HG02588 (cell line): ENCODE results near the gene SNX18.

Experiments used
- ATAC-seq: cut with Tn5 transposase; IDR thresholded peaks from one replicate; pipeline ENCODE4 v1.9.1; 2021; ENCODE audit warnings: mild to moderate bottlenecking, moderate library complexity; ENCODE audit not compliant: unreplicated experiment

The SNX18 gene

GRCh38 chr5:54540286-54540685, 22.7 kb downstream of the SNX18 start:
- ATAC-seq: no peak

GRCh38 chr5:54541823-54542783, 24.5 kb downstream of the SNX18 start:
- no peak for ATAC-seq

GRCh38 chr5:54544044-54544443, 26.5 kb downstream of the SNX18 start:
- ATAC-seq: no peak

GRCh38 chr5:54545796-54546195, 28.2 kb downstream of the SNX18 start:
- ATAC-seq: no peak

GRCh38 chr5:54547711-54548250, 30.2 kb downstream of the SNX18 start:
- ATAC-seq: no peak

GRCh38 chr5:54548565-54548964, 31.0 kb downstream of the SNX18 start:
- ATAC-seq: no peak

- ATAC-seq: no peak
Measured at GRCh38 chr5:54551292-54551691, 33.7 kb downstream of the SNX18 start.

- no peak for ATAC-seq
Measured at GRCh38 chr5:54551926-54552325, 34.4 kb downstream of the SNX18 start.

GRCh38 chr5:54552446-54552845, 34.9 kb downstream of the SNX18 start:
- ATAC-seq: no peak

GRCh38 chr5:54553659-54554207, 36.2 kb downstream of the SNX18 start:
- no peak for ATAC-seq

GRCh38 chr5:54556141-54556540, 38.6 kb downstream of the SNX18 start:
- no peak for ATAC-seq

- no peak for ATAC-seq
Measured at GRCh38 chr5:54558362-54558761, 40.8 kb downstream of the SNX18 start.

GRCh38 chr5:54561651-54562050, 44.1 kb downstream of the SNX18 start:
- ATAC-seq: no peak

GRCh38 chr5:54563083-54563761, 45.7 kb downstream of the SNX18 start:
- ATAC-seq: no peak

GRCh38 chr5:54567996-54568395, 50.4 kb downstream of the SNX18 start:
- ATAC-seq: no peak

GRCh38 chr5:54570916-54571315, 53.4 kb downstream of the SNX18 start:
- no peak for ATAC-seq

- ATAC-seq: no peak
Measured at GRCh38 chr5:54571462-54571861, 53.9 kb downstream of the SNX18 start.

GRCh38 chr5:54573812-54574489, 56.4 kb downstream of the SNX18 start:
- ATAC-seq: no peak

- ATAC-seq: no peak
Measured at GRCh38 chr5:54577528-54577927, 60.0 kb downstream of the SNX18 start.

GRCh38 chr5:54577937-54578653, 60.5 kb downstream of the SNX18 start:
- no peak for ATAC-seq
